Measurements from ENCODE around the gene COL7A1. TPM values are rescaled to one million over a fixed set of nuclear protein-coding genes. Genes with fewer than 3 reads are reported as not detected.
"Not testable (repeated sequence)": the region's sequence is repeated elsewhere in the genome, so short reads cannot be mapped to it uniquely, and the experiment has no call there.

The COL7A1 gene
- polyA plus RNA-seq, 4 donors: 13.8 to 28.9 (median 18.5) TPM

DNA sequence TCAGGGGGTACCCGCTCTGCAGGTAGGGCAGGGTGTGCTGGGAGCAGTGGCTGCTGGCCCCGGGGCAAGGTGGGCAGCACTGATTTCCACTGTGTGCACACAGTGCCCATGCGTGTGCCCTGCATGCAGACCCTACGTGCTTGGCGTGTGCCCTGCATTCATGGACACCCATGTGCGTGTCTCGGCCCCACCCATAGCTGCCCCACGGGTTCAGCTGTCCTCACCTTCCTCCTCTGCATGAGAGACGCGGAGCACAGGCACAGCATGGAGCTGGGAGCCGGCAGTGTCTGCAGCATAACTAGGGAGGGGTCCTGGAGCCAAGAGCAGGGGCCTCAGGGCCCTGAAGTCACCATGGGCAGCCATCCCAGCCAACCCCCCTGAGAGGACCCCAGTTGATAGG is 29.9 kb downstream of the COL7A1 start:
- no peak for DNase-seq (ENCODE audit: low read depth in 4 of 4, low spot score in 2 of 4)

DNA sequence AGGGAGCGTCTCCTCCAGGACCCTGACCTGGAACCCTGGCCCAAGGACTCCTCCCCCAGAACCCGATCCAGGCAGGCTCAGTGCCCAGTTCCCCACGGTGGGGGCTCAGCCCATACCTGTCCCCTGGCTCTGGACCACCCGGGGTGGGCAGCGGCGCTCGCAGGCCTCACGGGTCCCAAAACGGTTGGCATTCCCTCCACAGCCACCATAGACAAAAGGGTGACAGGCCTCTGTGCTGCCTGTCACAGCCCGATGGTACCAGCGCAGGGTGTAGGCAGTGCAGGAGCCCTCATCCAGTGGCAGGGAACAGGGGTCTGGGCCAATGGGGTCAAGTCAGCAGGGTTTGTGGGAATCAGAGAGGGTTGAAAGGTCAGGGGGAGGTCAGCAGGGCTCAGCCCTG is 30.5 kb downstream of the COL7A1 start:
- DNase-seq (ENCODE audit: low read depth in 4 of 4, low spot score in 2 of 4): no peak

DNA sequence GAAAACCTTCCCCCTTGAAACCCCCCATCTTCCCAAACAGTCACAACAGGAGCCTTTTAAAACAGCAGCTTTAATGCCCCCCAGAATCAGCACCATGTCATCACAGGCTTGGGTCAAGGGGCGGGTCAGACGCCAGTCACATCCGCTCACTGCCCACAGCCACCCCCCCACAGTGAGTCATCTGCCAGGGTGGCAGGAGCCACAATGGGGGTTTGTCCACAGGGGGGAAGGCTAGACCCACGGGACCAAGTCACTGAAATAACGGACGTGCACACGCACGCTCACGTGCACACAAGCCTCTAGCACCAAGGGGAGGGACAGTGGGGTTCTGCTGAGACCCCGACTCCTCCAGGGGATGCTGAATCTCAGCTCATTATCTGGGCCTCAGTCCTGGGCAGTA is 31.1 kb downstream of the COL7A1 start:
- DNase-seq (ENCODE audit: low read depth in 4 of 4, low spot score in 2 of 4): no peak

DNA sequence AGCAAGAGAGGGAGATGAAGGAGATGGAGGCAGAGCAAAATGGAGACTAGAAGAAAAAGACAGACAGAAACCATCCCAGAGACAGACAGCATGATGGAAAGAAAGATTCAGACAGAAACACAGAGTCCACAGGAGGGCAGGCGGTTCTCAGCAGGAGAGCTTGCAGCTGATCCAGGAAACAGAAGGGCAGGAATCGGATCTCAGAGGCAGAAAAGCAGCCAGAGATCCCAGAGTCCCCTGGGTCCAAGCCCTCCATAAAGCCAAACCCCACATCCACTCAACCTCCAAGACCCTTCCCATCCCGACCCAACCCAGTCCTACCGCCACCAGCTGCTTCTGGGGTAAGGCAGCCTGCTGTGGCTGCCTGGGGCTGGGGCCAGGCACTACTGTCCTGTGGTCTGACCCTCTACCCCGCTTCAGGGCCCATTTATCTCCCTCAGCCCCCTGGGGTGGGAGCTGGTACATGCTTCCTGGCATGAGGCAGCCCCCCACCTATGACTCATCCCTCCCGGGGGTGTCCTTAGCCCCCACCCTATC is 31.7 kb downstream of the COL7A1 start, which contains the start of gene UCN2:
Gene UCN2 (minus strand): TSS at position 400 of the 537 bp plus-strand sequence. CDS start 657 bp downstream, outside the sequence.
- DNase-seq (ENCODE audit: low read depth in 4 of 4, low spot score in 2 of 4): no peak

DNA sequence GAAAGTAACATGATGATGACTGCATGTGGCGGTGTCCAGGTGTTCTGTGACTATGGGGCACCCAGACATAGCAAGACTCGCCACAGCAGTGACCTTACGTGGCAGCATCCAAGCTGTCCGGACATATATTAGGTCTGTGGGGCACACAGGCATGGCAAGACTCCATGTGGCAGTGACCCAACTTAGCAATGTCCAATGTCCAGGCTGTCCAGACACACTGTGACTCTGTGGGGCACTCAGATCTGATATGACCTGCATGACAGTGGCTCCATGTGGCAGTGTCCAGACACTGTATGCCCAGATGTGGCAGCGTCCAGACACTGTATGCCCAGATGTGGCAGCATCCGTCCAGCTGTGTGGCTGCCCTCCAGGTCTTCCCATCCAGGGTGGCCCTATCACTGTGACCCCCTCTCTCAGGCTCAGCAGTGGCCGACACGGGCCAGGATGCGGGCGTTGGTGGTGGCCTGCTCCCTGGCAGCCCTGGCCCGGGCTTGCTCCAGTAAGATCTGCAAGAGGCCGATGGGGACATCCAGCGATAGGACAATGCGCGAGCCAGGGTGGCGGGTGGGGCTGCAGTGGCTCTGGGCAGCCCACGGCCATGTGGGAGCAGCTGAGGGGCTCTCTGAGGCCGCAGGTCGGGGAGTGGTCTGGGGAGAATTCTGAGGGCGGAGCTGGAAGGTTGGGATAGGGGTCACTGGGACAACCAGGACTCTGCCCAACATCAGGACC is 32.6 kb downstream of the COL7A1 start:
- no peak for DNase-seq (ENCODE audit: low read depth in 4 of 4, low spot score in 2 of 4)

DNA sequence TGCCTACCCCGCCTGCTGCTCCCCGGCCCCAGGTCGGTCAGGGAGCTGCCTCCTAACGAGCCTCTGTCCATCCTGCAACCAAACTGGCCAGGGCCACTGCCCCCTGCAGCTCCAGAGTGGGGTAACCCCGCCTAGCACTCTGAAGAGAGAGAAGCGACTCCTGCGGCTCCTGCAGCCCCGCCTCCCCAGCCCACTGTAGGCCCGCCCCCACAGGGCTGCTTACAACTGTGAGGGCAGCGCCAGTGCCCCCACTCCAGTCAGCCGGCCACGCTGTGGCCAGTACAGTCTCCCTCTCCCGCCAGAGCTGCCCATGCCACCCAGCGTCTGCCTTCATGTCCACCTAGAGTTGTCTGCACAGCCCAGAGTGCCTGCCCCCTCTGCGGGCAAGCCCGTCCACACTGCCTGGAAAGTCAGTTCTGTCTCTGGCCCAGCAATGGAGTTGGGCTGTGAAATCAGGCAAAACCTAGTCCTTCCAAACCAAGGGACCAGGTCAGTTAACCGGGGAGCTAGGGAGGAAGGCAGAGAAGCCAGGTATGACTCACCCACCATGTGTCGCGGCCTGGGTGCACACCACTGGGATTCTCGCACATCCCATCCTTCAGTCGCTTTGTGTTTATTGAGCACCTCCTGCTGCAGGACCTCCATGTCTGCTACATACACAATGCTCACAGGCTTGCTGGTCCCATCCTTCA is 33.9 kb downstream of the COL7A1 start:
- no peak for DNase-seq (ENCODE audit: low read depth in 4 of 4, low spot score in 2 of 4)

DNA sequence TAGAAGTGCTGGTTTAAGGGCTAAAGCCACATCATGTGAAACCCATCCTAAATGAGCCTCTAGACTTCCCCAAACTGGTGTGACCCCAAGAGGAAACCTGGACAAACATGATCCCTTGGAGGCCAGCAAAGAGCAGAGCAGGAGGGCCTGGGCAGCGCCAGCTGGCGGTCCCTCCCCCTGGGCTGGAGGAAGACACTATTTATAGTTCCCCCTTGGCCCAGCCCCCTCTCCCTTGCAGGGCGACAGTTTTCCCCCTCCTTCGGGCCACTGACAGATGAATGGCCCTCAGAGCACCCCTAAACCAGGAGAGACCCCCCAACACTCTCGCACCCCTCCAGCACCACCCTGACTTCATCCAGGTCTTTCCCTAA is 34.5 kb downstream of the COL7A1 start:
- no peak for DNase-seq (ENCODE audit: low read depth in 4 of 4, low spot score in 2 of 4)

DNA sequence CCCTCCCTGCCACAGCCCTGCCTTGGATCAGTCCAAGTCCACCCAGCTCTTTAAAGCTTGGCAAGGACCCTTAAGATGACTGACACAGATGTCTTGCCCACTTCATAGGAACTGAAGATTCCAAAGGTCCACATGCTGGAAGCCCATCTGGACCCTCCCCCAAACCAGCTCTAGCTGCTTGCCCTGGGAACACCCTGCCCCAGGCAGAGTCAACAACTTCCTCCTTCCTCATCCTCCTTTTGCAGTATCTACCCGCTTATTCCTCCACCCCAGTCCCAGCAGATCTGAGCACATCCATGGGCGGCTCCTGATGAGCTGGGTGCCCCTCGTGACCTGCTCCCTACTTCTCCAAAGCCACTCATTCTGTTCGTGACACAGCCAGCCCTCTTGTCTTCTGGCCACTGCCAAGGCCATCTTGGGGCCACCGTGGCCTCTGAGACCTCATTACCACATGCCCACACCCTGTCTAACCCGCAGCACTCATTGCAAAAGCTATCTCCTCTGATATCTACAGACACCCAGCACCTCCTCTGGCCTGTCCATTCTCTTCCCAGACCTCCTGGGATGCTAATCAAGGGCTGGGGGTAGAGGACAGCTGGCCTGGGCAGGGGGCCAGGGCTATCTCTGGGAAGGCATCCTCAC is 36.5 kb downstream of the COL7A1 start:
- DNase-seq (ENCODE audit: low read depth in 4 of 4, low spot score in 2 of 4): no peak

DNA sequence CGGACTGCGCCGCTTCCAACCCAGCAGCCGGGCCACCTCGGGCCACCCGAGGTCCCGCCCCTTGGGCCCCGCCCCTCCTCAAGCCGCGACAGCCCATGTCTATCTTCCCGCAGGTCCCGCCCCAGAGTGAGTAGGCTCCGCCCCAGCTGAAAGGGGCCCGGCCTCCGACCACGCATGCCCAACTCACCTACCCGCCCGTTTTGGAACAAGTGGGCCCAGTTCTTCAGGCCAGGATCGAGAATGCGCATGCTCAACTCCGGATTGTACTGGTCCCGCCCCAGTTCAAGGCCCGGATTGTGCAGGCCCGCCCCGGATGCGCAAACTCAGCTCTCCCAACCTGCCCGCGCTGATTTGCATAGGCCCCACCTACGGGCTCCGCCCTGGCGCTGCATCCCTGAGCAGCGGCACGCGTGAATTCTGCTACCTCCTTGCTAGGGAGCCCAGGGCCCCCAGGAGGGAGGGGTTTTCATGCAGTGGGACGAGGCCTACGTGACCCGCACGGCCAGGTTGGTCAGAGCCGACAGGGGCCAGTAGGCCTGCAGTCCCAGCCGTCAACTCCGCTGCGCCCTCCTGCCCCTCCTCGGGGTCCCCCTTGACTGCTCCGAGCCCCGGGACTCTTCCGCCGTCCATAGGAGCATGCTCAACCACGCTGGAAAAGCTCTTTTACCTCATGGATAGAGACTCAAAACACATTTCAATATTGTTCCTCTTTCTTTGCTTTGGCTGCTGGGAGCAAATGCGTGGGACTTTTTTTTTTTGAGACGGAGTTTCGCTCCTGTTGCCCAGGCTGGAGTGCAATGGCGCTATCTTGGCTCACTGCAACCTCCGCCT is 38.1 kb downstream of the COL7A1 start, which contains the start of gene PFKFB4:
Gene PFKFB4 (minus strand): TSS at position 8 of the 831 bp plus-strand sequence. CDS start 26 bp downstream, outside the sequence.
- DNase-seq (ENCODE audit: low read depth in 4 of 4, low spot score in 2 of 4): peak; percentile 92 to 98 (median 95)

DNA sequence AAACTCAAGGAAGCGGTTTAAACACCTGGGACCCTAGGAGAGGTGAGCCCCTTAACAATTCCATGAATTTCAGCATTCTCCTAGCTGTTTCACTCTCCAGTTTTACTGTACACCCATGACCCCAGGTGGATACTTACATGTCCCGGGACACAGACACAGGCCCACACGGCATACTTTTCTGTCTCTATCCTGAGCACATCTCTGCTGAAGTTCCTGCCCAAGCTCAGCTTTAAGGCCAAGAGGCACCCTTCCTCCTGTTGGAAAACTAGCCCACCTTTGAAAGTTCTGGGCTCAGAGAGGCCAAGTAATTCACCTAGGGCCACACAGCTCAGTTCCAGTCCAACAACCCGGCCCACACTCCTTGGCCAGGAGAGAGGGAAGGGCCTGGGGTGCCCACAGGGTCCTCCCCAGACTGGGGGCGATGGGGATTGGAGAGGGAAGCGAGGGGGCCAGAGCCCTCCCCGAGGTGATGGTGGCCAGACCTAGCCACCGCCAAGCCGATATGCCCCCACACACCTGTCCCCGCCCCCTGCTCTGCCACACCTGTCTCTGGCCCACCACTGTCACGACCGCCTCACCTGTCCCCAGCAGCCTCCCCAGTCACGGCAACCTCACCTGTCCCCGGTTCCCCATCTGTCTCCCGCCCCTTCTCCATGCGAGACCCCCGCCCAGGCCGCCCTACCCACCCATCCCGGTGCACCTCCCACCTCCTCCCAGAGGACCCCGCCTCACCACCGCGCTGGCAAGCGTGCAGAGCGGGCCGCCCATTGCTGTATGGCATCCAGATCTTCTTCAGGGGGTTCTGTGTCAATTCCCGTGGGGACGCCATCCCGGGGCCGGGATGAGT is 39.0 kb downstream of the COL7A1 start:
- DNase-seq (ENCODE audit: low read depth in 4 of 4, low spot score in 2 of 4): no peak

DNA sequence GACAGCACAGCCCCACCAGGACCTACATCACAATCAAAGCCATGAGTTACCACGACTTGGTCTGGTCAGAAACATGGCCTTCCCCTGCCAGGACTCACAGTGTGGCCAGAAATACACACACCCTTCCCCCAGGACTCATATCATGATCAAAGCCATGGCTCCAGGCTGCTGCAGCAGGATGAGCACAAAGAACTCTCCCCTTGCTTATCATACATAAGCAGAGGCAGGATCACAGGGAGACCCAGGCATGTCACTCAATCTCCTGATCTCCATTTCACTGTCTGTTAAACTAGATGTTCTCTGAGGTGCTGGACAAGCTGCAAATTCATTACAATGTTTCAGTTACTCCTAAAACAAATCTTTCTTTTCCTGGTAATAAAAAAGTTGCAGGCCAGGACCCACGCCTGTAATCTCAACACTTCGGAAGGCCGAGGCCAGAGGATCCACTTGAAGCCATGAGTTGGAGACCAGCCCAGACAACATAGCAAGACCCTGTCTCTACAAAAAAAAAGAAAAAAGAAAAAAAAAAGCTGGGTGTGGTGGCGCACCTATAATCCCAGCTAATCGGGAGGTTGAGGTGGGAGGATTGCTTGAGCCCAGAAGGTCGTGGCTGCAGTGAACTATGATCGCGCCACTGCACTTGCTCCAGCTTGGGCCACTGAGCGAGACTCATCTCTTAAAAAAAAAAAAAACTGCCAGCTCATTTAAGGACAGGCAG is 39.7 kb downstream of the COL7A1 start:
- no peak for DNase-seq (ENCODE audit: low read depth in 4 of 4, low spot score in 2 of 4)

DNA sequence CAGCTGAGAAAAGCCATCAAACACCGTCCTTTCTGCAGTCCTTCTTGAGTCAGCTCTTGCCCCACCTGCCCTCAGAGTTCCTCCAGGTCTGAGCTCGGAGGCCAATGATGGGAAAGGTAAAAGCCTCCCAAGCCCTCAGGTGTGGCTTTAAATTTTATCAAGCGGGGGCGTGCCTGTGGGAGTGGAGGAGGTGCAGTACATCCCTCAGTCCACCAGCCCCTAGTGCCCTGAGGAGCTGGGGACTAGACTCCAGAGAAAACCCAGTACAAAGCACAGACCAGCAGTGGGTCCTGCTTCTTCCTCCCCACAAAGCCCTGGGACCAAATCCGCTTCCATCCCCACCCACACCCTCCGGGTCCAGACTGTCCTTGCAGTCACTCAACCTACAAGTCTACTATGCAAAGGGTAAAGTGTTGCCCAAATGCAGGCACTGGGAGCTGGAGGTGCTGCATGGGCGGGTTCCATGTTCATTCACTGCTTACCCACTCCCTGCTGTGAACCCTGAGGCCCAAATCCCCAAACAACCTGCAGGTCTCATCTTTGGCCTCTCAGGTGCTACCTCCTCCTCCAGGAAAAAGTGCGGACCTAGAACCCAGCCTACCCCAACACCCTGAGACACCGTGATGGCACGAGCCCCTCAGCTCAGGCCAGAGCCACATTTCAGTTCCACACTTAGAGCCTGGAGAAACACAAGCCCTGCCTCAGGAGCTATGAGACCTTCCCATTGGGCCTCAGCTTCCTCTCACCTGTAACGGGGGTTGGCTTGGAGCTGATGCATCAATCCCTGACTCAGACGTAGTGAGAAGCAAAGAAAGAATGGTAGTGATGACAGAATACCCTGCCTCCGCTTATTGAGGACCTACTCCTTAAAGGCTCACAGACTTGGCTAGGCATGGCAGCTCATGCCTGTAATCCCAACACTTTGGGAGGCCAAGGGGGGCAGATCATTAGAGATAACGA is 41.0 kb downstream of the COL7A1 start:
- DNase-seq (ENCODE audit: low read depth in 4 of 4, low spot score in 2 of 4): no peak

DNA sequence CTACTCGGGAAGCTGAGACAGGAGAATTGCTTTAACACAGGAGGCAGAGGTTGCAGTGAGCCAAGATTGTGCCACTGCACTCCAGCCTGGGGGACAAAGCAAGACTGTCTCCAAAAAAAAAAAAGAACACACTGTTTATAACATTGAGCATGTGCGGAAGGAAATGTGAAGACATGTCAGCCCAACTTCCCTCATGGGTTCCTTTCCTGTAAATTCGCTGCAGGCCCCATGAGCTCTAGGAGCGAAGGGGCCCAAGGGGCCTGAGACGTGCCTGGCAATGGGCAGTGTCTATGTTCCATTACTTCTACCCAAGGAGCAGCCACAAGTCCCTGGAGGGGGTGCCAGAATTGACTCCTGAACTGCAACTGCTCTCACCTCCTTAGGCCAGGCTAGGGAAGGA is 41.8 kb downstream of the COL7A1 start:
- no peak for DNase-seq (ENCODE audit: low read depth in 4 of 4, low spot score in 2 of 4)

DNA sequence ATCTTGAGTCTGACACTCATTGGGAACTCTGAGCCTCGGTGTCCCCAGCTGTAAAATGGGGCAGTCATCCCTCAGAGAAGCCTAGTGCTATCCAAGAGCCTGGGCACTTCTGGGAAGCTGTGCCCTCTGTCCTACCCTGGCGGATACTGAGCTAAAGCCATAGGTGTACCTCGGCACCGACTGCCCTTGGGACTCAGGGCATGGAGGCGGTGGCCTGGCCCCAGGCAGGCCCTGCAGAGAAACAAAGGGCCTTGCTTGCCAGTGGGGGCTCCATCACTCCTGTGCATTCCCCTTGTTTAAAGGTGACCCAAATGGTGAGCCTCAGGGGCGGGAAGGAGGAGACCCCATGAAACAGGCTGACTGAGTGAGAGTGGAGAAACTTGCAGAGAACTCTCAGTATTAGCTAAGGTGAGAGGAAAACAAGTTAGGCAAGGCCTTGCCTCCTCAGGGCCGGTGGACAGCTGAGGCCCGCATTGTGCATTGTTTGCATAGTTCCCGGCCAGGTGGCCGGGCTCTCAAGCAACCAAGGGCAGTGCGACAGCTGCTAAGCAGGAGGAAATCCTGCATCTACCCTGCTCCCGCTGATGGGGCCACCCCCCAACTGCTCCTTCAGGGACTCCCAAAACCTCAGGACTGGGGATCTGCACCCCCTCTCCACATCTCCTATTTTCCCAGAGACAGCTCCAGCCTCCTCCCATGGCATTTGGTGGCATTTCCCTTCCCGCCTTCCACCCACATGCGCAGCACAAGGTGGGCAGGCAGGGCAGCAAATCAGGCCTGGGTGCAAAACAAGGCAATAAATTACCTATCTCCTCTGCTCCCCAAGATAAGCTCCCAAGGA is 42.8 kb downstream of the COL7A1 start:
- DNase-seq (ENCODE audit: low read depth in 4 of 4, low spot score in 2 of 4): no peak

DNA sequence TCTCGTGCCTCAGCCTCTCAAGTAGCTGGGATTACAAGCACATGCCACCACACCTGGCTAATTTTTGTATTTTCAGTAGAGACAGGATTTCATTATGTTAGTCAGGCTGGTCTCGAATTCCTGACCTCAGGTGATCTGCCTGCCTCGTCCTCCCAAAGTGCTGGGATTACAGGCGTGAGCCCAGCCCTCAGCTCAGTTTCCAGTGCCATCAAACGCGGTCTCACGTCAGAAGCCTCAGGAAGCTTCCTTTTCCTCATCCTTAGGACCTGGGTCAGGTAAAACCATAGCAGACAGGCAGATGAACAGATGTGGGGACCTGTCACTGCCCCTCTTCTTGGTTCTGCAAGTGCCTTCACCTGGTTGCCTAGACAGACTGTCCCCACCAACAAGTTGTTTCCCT is 43.5 kb downstream of the COL7A1 start:
- not testable (repeated sequence) for DNase-seq (ENCODE audit: low read depth in 4 of 4, low spot score in 2 of 4)

DNA sequence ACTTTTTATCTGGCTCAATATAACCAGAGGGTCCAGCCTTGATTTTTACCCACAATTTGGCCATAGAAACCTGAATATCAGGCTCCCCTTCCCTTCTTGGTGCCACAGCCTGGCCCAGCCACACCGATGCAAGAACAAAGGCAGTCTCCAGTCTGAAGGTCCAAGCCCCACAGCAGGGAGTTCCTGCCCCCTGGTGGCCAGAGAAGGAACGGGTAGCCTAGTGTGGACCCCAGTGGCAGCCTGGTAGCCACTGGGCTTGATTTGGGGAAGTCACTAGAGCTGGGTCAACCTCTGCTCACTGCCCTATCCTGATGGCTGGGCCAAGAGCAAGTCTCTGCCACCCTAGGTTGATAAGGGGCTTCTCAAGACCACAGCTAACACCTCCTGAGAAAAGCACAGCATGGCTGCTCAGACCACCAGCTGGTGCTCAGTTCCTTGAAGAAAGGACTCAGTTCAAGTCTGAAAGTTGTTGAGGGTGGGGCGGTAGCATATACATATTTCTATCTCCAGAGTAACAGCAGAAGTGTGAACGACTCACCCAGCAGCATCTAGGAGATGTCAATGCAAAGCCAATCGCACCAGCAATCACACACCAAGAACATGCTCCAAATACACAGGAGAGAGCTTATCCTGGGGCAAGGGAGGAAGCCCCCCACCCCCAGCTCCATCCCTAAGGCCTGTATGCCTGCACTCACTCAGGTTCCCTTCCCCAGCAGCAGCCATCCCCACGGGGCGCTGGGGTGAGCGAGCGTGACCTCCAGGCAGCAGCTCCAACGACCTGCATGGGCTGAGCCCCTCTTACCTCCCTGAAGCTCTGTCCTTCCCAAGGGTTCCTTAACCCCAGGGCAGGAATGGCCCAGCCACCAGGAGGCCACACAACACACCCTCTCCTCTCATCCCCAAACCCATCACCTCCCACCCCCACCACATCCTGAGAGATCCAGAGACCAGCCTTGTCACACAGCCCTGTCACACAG is 46.1 kb downstream of the COL7A1 start:
- peak in 2 of 4 donors; percentile 46 to 68 for DNase-seq (ENCODE audit: low read depth in 4 of 4, low spot score in 2 of 4)

All from left renal cortex interstitium (tissue), 4 donors.